ENCODE data around the gene TPCN2. TPM values are rescaled to one million over a fixed set of nuclear protein-coding genes. Genes with fewer than 3 reads are reported as not detected.

Gene TPCN2
- total and polyA plus RNA-seq, 2 of the 8 experiments (the other 6 are each of a cell fraction or from before 2014, with no cell fraction given) = 9.7 to 18.6 TPM

DNA sequence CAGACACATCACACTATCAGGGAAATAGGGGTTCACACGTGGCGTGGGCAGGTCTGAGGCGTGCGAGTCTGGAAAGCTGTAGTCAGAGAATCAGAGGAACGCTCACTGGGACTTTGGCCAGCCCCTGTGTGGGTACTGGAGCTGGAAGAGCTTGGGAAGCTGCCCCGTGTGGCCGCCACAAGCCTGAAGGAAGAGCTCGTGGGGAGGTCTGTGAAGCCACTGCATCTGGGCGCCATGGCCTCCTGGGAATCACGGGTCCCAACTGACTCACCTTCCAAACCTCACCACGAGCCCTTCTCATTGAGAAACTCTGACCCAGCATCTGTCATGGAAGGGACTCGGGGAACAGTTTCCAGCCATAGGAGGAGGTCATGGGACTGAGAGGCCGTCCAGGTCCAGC lies 29.8 kb upstream of the TPCN2 start (continued):
- TF ChIP-seq, protein P1, sequence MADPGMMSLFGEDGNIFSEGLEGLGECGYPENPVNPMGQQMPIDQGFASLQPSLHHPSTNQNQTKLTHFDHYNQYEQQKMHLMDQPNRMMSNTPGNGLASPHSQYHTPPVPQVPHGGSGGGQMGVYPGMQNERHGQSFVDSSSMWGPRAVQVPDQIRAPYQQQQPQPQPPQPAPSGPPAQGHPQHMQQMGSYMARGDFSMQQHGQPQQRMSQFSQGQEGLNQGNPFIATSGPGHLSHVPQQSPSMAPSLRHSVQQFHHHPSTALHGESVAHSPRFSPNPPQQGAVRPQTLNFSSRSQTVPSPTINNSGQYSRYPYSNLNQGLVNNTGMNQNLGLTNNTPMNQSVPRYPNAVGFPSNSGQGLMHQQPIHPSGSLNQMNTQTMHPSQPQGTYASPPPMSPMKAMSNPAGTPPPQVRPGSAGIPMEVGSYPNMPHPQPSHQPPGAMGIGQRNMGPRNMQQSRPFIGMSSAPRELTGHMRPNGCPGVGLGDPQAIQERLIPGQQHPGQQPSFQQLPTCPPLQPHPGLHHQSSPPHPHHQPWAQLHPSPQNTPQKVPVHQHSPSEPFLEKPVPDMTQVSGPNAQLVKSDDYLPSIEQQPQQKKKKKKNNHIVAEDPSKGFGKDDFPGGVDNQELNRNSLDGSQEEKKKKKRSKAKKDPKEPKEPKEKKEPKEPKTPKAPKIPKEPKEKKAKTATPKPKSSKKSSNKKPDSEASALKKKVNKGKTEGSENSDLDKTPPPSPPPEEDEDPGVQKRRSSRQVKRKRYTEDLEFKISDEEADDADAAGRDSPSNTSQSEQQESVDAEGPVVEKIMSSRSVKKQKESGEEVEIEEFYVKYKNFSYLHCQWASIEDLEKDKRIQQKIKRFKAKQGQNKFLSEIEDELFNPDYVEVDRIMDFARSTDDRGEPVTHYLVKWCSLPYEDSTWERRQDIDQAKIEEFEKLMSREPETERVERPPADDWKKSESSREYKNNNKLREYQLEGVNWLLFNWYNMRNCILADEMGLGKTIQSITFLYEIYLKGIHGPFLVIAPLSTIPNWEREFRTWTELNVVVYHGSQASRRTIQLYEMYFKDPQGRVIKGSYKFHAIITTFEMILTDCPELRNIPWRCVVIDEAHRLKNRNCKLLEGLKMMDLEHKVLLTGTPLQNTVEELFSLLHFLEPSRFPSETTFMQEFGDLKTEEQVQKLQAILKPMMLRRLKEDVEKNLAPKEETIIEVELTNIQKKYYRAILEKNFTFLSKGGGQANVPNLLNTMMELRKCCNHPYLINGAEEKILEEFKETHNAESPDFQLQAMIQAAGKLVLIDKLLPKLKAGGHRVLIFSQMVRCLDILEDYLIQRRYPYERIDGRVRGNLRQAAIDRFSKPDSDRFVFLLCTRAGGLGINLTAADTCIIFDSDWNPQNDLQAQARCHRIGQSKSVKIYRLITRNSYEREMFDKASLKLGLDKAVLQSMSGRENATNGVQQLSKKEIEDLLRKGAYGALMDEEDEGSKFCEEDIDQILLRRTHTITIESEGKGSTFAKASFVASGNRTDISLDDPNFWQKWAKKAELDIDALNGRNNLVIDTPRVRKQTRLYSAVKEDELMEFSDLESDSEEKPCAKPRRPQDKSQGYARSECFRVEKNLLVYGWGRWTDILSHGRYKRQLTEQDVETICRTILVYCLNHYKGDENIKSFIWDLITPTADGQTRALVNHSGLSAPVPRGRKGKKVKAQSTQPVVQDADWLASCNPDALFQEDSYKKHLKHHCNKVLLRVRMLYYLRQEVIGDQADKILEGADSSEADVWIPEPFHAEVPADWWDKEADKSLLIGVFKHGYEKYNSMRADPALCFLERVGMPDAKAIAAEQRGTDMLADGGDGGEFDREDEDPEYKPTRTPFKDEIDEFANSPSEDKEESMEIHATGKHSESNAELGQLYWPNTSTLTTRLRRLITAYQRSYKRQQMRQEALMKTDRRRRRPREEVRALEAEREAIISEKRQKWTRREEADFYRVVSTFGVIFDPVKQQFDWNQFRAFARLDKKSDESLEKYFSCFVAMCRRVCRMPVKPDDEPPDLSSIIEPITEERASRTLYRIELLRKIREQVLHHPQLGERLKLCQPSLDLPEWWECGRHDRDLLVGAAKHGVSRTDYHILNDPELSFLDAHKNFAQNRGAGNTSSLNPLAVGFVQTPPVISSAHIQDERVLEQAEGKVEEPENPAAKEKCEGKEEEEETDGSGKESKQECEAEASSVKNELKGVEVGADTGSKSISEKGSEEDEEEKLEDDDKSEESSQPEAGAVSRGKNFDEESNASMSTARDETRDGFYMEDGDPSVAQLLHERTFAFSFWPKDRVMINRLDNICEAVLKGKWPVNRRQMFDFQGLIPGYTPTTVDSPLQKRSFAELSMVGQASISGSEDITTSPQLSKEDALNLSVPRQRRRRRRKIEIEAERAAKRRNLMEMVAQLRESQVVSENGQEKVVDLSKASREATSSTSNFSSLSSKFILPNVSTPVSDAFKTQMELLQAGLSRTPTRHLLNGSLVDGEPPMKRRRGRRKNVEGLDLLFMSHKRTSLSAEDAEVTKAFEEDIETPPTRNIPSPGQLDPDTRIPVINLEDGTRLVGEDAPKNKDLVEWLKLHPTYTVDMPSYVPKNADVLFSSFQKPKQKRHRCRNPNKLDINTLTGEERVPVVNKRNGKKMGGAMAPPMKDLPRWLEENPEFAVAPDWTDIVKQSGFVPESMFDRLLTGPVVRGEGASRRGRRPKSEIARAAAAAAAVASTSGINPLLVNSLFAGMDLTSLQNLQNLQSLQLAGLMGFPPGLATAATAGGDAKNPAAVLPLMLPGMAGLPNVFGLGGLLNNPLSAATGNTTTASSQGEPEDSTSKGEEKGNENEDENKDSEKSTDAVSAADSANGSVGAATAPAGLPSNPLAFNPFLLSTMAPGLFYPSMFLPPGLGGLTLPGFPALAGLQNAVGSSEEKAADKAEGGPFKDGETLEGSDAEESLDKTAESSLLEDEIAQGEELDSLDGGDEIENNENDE (IDR thresholded peaks at IDR 0.05; ENCODE audit: insufficient replicate concordance, low read length) = no peak
- no peak for TF ChIP-seq TAF1 (IDR thresholded peaks at IDR 0.05; ENCODE audit: low read depth, low read length)
- TF ChIP-seq JUN (IDR thresholded peaks at IDR 0.05; ENCODE audit: low read depth, low read length) = no peak
- no peak for TF ChIP-seq BACH1 (IDR thresholded peaks at IDR 0.05; ENCODE audit: low read length)
- no peak for TF ChIP-seq CBX5 (IDR thresholded peaks at IDR 0.05; ENCODE audit: low read depth, low read length)
